ENCODE measurements around the gene EPC2.

DNA sequence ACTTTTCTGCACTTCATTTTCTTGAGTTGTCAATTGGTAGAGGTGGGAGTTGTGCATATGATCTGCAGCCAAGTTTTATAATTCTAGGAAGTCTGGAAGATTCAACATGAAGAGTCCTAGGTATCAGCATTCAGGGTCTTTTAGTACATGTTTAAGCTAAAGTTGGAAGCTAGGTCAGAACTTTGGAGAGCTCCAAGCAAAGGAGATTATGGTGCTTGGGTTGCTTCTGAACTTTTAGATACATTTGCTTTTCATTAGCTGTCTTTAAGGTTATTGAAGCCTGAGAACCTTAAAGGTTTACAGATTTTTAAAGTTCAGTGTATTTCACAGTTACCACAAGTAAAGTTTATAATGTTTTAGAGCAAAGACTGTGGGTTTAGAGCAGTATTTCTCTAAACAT lies 85.5 kb downstream of the EPC2 start:
- TF ChIP-seq, protein P1, sequence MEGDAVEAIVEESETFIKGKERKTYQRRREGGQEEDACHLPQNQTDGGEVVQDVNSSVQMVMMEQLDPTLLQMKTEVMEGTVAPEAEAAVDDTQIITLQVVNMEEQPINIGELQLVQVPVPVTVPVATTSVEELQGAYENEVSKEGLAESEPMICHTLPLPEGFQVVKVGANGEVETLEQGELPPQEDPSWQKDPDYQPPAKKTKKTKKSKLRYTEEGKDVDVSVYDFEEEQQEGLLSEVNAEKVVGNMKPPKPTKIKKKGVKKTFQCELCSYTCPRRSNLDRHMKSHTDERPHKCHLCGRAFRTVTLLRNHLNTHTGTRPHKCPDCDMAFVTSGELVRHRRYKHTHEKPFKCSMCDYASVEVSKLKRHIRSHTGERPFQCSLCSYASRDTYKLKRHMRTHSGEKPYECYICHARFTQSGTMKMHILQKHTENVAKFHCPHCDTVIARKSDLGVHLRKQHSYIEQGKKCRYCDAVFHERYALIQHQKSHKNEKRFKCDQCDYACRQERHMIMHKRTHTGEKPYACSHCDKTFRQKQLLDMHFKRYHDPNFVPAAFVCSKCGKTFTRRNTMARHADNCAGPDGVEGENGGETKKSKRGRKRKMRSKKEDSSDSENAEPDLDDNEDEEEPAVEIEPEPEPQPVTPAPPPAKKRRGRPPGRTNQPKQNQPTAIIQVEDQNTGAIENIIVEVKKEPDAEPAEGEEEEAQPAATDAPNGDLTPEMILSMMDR (IDR thresholded peaks at IDR 0.05), result no peak
- TF ChIP-seq EZH2phosphoT487 (IDR thresholded peaks at IDR 0.05), result no peak
